DND-41 (cell line): ENCODE results near the gene SMCO3.

ENCODE experiments used
- ATAC-seq: fragments of 200-7000 bp; cut with Tn5 transposase; 3 replicates; pipeline ENCODE4 v1.9.1; 2021; ENCODE audit warnings: low read depth; ENCODE audit not compliant: insufficient read depth
- DNase-seq: peaks from one replicate; pipeline ENCODE4 v3.0.0-alpha.2; 2020
- H2AFZ ChIP-seq: 2 replicates; pipeline ENCODE4 v1.6.0; 2012; ENCODE audit warnings: low read depth, low read length
- H3K27ac ChIP-seq: 2 replicates; pipeline ENCODE4 v1.5.1; 2012; ENCODE audit warnings: low read length, inconsistent platforms
- H3K27me3 ChIP-seq: fragments of 200-600 bp; sonication (generic); 2 replicates; pipeline ENCODE4 v1.6.0; 2012; ENCODE audit warnings: low read length, mild to moderate bottlenecking, inconsistent platforms; ENCODE audit not compliant: insufficient read depth, poor library complexity
- H3K36me3 ChIP-seq: 2 replicates; pipeline ENCODE4 v1.5.1; 2012; ENCODE audit warnings: low read length, inconsistent platforms; ENCODE audit not compliant: insufficient read depth
- H3K4me1 ChIP-seq: 2 replicates; pipeline ENCODE4 v1.5.1; 2012; ENCODE audit warnings: mild to moderate bottlenecking, low read length; ENCODE audit not compliant: insufficient read depth
- H3K4me2 ChIP-seq: 2 replicates; pipeline ENCODE4 v1.6.0; 2012; ENCODE audit warnings: mild to moderate bottlenecking, moderate library complexity, low read length, inconsistent platforms; ENCODE audit not compliant: insufficient read depth
- H3K4me3 ChIP-seq, 2 experiments: fragments of 200-600 bp in 1 of 2; shearing (Covaris generic) in 1 of 2; 2 replicates each; pipeline ENCODE4 v1.5.1; 2012 to 2016; ENCODE audit warnings: inconsistent platforms in 2 of 2, low read length in 2 of 2, mild to moderate bottlenecking in 2 of 2, low read depth in 1 of 2, moderate library complexity in 1 of 2
- H3K79me2 ChIP-seq: 2 replicates; pipeline ENCODE4 v1.6.0; 2012; ENCODE audit warnings: low read length, inconsistent platforms; ENCODE audit not compliant: insufficient read depth
- H3K9ac ChIP-seq: 2 replicates; pipeline ENCODE4 v1.6.0; 2012; ENCODE audit warnings: low read depth, mild to moderate bottlenecking, inconsistent platforms, low read length, moderate library complexity
- H3K9me3 ChIP-seq: 2 replicates; pipeline ENCODE4 v1.5.1; 2012; ENCODE audit warnings: low read length, moderate library complexity, mild to moderate bottlenecking, inconsistent platforms; ENCODE audit not compliant: insufficient read depth, severe bottlenecking
- H4K20me1 ChIP-seq: 2 replicates; pipeline ENCODE4 v1.6.0; 2012; ENCODE audit warnings: low read length; ENCODE audit not compliant: insufficient read depth
- CTCF ChIP-seq: IDR thresholded peaks from 2 replicates; pipeline ENCODE4 v1.5.1; 2012; ENCODE audit warnings: borderline replicate concordance, low read length, moderate library complexity, mild to moderate bottlenecking; ENCODE audit not compliant: poor library complexity, severe bottlenecking; ENCODE audit errors: extremely low read depth
- EZH2 ChIP-seq: IDR thresholded peaks from 3 replicates; pipeline ENCODE4 v1.6.1; 2012; ENCODE audit warnings: borderline replicate concordance, low read depth, mild to moderate bottlenecking, moderate library complexity, low read length, inconsistent platforms; ENCODE audit not compliant: severe bottlenecking

Gene SMCO3

GRCh38 chr12:14836336-14837210 is 22.6 kb upstream of the SMCO3 start:
- no peak overlapping the region for H3K27ac ChIP-seq

GRCh38 chr12:14834509-14834908 is 20.5 kb upstream of the SMCO3 start:
- no peaks in the 10 kb centered on the region for H3K9me3 ChIP-seq
- no peak overlapping the region for H3K27ac ChIP-seq
- DNase-seq: no peak
- no peak overlapping the region for H3K4me2 ChIP-seq
- no peaks in the 10 kb centered on the region for H3K4me1 ChIP-seq
- H3K4me3 ChIP-seq: no peak overlapping the region
- H3K27me3 ChIP-seq: peaks cover 4% of the 10 kb centered on the region
- TF ChIP-seq EZH2: no peak
- no peak for TF ChIP-seq CTCF
- H3K9ac ChIP-seq: no peak overlapping the region
- H4K20me1 ChIP-seq: no peaks in the 10 kb centered on the region
- H2AFZ ChIP-seq: no peak overlapping the region
- no peaks in the 10 kb centered on the region for H3K36me3 ChIP-seq
- H3K79me2 ChIP-seq: no peaks in the 10 kb centered on the region
- no peak for ATAC-seq

More at GRCh38 chr12:14836336-14837210, 22.6 kb upstream of the SMCO3 start:
- Histone ChIP-seq H4K20me1 (no peaks in the 10 kb centered on the region), H3K36me3 (no peaks in the 10 kb centered on the region), H3K9me3 (no peaks in the 10 kb centered on the region), H3K9ac (no peak overlapping the region), H2AFZ (no peak overlapping the region), H3K27me3 (peaks cover 4% of the 10 kb centered on the region), H3K4me1 (no peaks in the 10 kb centered on the region), H3K79me2 (no peaks in the 10 kb centered on the region), H3K4me2 (no peak overlapping the region), H3K4me3 (no peak overlapping the region)
- DNase-seq: no peak
- TF ChIP-seq EZH2 (no peak), CTCF (no peak)
- ATAC-seq: no peak

GRCh38 chr12:14833952-14834351 is 20.0 kb upstream of the SMCO3 start:
- TF ChIP-seq EZH2 (no peak), CTCF (no peak)
- Histone ChIP-seq H3K27ac (no peak overlapping the region), H3K9ac (no peak overlapping the region), H3K27me3 (peaks cover 4% of the 10 kb centered on the region), H2AFZ (no peak overlapping the region), H3K9me3 (no peaks in the 10 kb centered on the region), H4K20me1 (no peaks in the 10 kb centered on the region), H3K79me2 (no peaks in the 10 kb centered on the region), H3K4me1 (no peaks in the 10 kb centered on the region), H3K4me3 (no peak overlapping the region), H3K4me2 (no peak overlapping the region), H3K36me3 (no peaks in the 10 kb centered on the region)
- DNase-seq: no peak
- ATAC-seq: no peak
